Left lung (tissue), 10 donors: ENCODE data around the gene HORMAD2. TPM values are rescaled to one million over a fixed set of nuclear protein-coding genes. Genes with fewer than 3 reads are reported as not detected.
"Not testable (repeated sequence)": the region's sequence is repeated elsewhere in the genome, so short reads cannot be mapped to it uniquely, and the experiment has no call there.

Experiments used
- ATAC-seq: fragments of 200-7000 bp; cut with Tn5 transposase; one replicate; pipeline ENCODE4 v1.9.1; 2020; ENCODE audit warnings: moderate library complexity
- DNase-seq, 4 donors: peaks; one replicate each; pipeline ENCODE4 v3.0.0-alpha.2; 2013 to 2020
- H3K27ac ChIP-seq, 2 donors: fragments of 200-600 bp; sonication (generic) in 1 of 2; one replicate each; pipeline versions ENCODE4 v1.5.0 to v1.8.0; 2020 to 2021
- H3K27me3 ChIP-seq, 2 donors: fragments of 200-600 bp; sonication (generic) in 1 of 2; one replicate each; pipeline versions ENCODE4 v1.5.0 to v1.8.0; 2020 to 2021
- H3K36me3 ChIP-seq, 2 donors: fragments of 200-600 bp; sonication (generic) in 1 of 2; one replicate each; pipeline versions ENCODE4 v1.5.0 to v1.8.0; 2020 to 2021
- H3K4me1 ChIP-seq, 2 donors: fragments of 200-600 bp; one replicate each; pipeline ENCODE4 v1.8.0; 2021
- H3K4me3 ChIP-seq, 2 donors: fragments of 200-600 bp; sonication (generic) in 1 of 2; one replicate each; pipeline versions ENCODE4 v1.5.0 to v1.8.0; 2020 to 2021; ENCODE audit warnings: mild to moderate bottlenecking in 1 of 2
- H3K9me3 ChIP-seq, 2 donors: fragments of 200-600 bp; sonication (generic) in 1 of 2; one replicate each; pipeline versions ENCODE4 v1.5.0 to v1.8.0; 2020 to 2021
- intact Hi-C, 2 donors: fragments of 100-400 bp; cut with DNase I; formaldehyde crosslinking; loops; one replicate each; pipeline versions ENCODE4 v1.11.2 to v1.14.2; 2022
- polyA plus RNA-seq, 6 donors: library from polyadenylated mRNA; unstranded; fragments of 120-200 nt; gene quantifications; one replicate each; pipeline ENCODE4 v1.2.1, GENCODE V29; 2013; ENCODE audit not compliant: insufficient read length in 6 of 6
- total RNA-seq, 2 donors: library from RNA; stranded (reverse); fragmentation: NEBNext Ultra II Directional; extraction: Animal tissue kit (Norgen Biotek cat#: 25700); gene quantifications; one replicate each; pipeline ENCODE4 v1.2.1, GENCODE V29; 2021
- TF ChIP-seq, protein P1 (sequence below), 2 donors: fragments of 200-600 bp; sonication (generic) in 1 of 2; IDR thresholded peaks; one replicate each; pipeline versions ENCODE4 v1.5.0 to v1.8.0; 2021; ENCODE audit warnings: antibody characterized with exemption in 2 of 2
- donor health status: DM: no; HTN: yes; CAD: no.
- donor health status: DM: no; HTN: no; CAD: no.

The HORMAD2 gene
- total and polyA plus RNA-seq, 8 donors: 0.13 to 0.74 (median 0.20) TPM; not detected in 2

DNA sequence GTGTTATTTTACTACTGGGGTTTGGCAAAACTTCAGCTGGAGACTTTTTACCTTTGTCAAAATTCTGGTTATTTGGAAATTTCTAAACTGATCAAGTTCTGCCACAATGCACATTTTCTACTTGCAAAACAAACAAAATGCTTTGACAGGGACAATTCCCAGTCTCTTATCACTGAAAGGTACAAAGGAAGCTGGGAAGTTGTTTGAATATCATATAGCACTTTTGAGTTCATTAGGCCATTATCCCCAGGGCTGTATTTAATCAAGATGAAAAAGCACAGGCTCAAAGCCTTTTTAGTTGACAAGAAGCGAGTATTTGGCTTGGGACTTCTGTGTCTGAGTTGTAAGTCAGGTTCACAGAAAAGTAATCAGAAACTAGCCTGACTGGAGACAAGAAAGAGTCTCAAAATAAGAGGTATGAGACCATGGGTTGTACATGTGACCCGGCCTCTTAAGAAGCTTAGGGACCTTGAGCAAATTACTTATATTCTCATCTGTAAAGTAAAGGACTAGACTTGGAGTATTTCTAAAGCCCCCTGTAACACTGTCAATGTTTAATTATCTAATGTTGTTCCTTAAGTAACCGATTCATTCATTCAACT is 2.9 kb upstream of the HORMAD2 start:
- peak in 1 of 4 donors; percentile 33 for DNase-seq
- H3K4me1 ChIP-seq: peaks cover 0 to 5% of the 10 kb centered on the region in 2 donors
- H3K27ac ChIP-seq: no peak overlapping the region
- no peak overlapping the region for H3K4me3 ChIP-seq
- H3K36me3 ChIP-seq: no peaks in the 10 kb centered on the region
- TF ChIP-seq, protein P1, sequence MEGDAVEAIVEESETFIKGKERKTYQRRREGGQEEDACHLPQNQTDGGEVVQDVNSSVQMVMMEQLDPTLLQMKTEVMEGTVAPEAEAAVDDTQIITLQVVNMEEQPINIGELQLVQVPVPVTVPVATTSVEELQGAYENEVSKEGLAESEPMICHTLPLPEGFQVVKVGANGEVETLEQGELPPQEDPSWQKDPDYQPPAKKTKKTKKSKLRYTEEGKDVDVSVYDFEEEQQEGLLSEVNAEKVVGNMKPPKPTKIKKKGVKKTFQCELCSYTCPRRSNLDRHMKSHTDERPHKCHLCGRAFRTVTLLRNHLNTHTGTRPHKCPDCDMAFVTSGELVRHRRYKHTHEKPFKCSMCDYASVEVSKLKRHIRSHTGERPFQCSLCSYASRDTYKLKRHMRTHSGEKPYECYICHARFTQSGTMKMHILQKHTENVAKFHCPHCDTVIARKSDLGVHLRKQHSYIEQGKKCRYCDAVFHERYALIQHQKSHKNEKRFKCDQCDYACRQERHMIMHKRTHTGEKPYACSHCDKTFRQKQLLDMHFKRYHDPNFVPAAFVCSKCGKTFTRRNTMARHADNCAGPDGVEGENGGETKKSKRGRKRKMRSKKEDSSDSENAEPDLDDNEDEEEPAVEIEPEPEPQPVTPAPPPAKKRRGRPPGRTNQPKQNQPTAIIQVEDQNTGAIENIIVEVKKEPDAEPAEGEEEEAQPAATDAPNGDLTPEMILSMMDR (IDR thresholded peaks at IDR 0.05): no peak
- intact Hi-C loops: no loop called here
- H3K27me3 ChIP-seq: peaks cover 0 to 46% of the 10 kb centered on the region in 2 donors
- no peaks in the 10 kb centered on the region for H3K9me3 ChIP-seq
- no peak for ATAC-seq

DNA sequence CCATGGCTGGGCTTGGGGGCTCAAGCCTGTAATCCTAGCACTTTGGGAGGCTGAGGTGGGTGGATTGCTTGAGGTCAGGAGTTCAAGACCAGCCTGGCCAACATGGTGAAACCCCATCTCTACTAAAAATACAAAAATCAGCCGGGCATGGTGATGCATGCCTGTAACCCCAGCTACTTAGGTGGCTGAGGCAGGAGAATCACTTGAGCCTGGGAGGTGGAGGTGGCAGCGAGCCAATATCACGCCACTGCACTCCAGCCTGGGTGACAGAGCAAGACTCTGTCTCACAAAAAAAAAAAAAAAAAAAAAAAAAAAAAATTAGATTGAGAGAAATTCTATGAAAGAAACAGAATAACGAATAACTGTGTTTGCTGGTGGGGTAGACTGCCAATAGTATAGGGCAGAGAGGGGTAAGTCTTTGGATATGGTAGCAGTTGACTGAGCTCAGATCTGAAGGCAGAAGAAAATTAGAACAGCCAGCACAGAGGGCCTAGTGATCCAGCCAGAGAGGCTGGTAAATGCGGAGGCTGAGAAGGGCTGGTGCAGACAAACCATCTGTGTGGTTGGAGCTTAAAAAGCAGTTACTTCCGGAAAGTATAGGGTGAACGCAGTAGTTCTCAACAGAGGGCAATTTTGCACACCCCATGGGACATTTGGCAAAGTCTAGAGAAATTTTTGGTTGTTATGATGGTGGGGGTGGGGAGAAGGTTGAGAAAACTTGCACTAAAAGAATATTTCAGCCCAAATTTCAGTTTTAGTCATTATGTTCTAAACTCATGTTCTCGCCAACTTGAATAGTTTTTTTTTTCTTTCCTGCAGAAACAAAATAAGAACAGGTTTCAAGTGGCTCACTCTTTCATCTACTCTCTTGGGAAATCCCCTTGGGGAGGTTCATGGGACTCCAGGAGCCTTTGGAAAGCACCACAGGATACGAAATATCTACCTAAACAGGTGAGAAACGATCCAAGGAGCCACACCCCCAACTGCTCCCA is 1.6 kb upstream of the HORMAD2 start:
- TF ChIP-seq, protein P1 (IDR thresholded peaks at IDR 0.05): no peak
- no peak overlapping the region for H3K27ac ChIP-seq
- peaks cover 0 to 5% of the 10 kb centered on the region in 2 donors for H3K4me1 ChIP-seq
- H3K27me3 ChIP-seq: peaks cover 0 to 46% of the 10 kb centered on the region in 2 donors
- H3K9me3 ChIP-seq: no peaks in the 10 kb centered on the region
- DNase-seq (peak in 3 of 4 donors; percentile 35 to 76 (median 59)), ATAC-seq (peak; percentile 73)
- H3K4me3 ChIP-seq: no peak overlapping the region
- intact Hi-C loops: no loop called here
- no peaks in the 10 kb centered on the region for H3K36me3 ChIP-seq

DNA sequence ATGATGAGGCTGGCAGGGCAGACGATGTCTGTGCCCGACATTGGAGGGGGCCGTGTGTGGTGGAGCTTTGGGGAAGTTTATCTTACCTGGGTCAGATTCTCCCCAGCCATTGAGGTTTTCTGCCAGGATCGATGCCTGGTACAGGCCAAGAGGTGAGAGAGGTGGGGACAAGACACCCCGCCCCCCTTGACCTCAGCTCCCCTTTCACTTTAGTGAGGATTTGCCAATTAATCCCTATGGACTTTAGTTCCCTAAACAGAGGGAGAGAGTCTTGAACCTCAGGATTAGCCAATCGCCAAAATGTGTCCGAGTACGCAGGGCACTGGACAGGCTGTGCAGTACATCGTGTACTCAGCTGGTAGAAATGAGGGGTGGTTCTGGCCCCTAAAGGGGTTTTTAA is 541 bp downstream of the HORMAD2 start:
- ATAC-seq (no peak), DNase-seq (no peak)
- intact Hi-C loops: no loop called here
- TF ChIP-seq, protein P1 (IDR thresholded peaks at IDR 0.05): no peak
- H3K4me3 ChIP-seq: peak overlapping the region in 1 of 2 donors; percentile 31
- H3K27me3 ChIP-seq: peaks cover 0 to 28% of the 10 kb centered on the region in 2 donors
- peaks cover 0 to 5% of the 10 kb centered on the region in 2 donors for H3K4me1 ChIP-seq
- H3K9me3 ChIP-seq: no peaks in the 10 kb centered on the region
- H3K36me3 ChIP-seq: no peaks in the 10 kb centered on the region
- H3K27ac ChIP-seq: no peak overlapping the region

DNA sequence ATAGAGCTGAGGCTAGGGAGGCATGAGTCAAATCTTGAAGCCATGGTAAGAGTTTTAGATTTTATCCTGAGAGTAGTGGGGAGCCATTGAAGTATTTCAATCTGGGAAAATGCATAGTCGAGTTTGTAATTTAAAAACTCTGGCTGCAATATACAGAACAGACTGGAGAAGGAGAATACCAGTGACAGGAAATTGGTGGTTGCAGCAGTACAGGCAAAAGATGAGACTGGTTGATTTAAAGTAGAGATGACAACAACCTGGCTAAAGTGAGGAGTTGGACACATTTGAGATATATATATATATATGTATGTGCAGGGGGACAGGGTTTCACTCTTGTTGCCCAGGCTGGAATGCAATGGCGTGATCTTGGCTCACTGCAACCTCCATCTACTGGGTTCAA is 6.2 kb downstream of the HORMAD2 start:
- no peaks in the 10 kb centered on the region for H3K27me3 ChIP-seq
- no peaks in the 10 kb centered on the region for H3K36me3 ChIP-seq
- intact Hi-C loops: no loop called here
- H3K4me1 ChIP-seq: peaks cover 0 to 11% of the 10 kb centered on the region in 2 donors
- no peak overlapping the region for H3K4me3 ChIP-seq
- no peaks in the 10 kb centered on the region for H3K9me3 ChIP-seq
- H3K27ac ChIP-seq: no peak overlapping the region
- ATAC-seq (no peak), DNase-seq (no peak)
- TF ChIP-seq, protein P1 (IDR thresholded peaks at IDR 0.05): no peak

DNA sequence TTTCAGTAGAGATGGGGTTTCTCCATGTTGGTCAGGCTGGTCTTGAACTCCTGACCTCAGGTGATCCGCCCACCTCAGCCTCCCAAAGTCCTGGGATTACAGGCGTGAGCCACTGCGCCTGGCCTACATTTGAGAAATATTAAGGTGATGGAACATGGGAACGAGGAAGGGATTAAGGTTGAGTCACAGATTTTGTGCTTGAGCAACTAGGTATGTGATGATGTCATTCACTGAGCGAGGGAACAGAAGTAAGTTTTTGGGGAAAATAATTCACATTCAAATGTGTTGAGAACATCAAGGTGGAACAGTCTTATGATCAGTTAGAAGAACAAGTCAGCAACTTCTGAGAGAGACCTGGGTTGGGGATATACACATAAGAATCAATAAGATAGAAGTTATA is 6.8 kb downstream of the HORMAD2 start:
- ATAC-seq, DNase-seq, H3K36me3 ChIP-seq, intact Hi-C loops, H3K4me3 ChIP-seq, H3K27me3 ChIP-seq, H3K27ac ChIP-seq, H3K9me3 ChIP-seq: not testable (repeated sequence)
- H3K4me1 ChIP-seq: peaks cover 0 to 11% of the 10 kb centered on the region in 2 donors
